ENCODE measurements around the gene PLD1. TPM values are rescaled to one million over a fixed set of nuclear protein-coding genes. Genes with fewer than 3 reads are reported as not detected.

Gene PLD1
- total RNA-seq, 1 donor from 2014 or later = 29.1 TPM

DNA sequence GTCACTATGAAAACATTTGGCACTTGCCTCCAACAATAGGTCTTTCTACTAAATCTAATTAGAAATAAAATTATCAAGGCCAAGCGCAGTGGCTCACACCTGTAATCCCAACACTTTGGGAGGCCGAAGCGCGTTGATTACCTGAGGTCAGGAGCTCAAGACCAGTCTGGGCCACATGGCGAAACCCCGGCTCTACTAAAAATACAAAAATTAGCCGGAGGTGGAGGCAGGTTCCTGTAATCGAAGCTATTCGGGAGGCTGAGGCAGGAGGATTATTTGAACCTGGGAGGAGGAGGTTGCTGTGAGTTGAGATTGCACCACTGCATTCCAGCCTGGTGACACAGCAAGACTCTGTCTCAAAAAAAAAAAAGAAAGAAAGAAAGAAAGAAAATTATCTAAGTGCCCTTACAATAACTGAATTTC lies 1.6 kb upstream of the PLD1 start:
- DNase-seq (ENCODE audit: low spot score in 2 of 2, unreplicated experiment in 2 of 2) = no peak
- H3K4me1 Mint-ChIP-seq = peaks cover 46% of the 10 kb centered on the region
- H3K27me3 Mint-ChIP-seq (ENCODE audit: low read depth) = no peaks in the 10 kb centered on the region
- H3K36me3 Mint-ChIP-seq = peaks cover 2% of the 10 kb centered on the region
- H3K27ac Mint-ChIP-seq = peak overlapping the region; percentile 92
- H3K4me3 Mint-ChIP-seq = no peak overlapping the region
- TF ChIP-seq, protein P1, sequence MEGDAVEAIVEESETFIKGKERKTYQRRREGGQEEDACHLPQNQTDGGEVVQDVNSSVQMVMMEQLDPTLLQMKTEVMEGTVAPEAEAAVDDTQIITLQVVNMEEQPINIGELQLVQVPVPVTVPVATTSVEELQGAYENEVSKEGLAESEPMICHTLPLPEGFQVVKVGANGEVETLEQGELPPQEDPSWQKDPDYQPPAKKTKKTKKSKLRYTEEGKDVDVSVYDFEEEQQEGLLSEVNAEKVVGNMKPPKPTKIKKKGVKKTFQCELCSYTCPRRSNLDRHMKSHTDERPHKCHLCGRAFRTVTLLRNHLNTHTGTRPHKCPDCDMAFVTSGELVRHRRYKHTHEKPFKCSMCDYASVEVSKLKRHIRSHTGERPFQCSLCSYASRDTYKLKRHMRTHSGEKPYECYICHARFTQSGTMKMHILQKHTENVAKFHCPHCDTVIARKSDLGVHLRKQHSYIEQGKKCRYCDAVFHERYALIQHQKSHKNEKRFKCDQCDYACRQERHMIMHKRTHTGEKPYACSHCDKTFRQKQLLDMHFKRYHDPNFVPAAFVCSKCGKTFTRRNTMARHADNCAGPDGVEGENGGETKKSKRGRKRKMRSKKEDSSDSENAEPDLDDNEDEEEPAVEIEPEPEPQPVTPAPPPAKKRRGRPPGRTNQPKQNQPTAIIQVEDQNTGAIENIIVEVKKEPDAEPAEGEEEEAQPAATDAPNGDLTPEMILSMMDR (IDR thresholded peaks at IDR 0.05; ENCODE audit: unreplicated experiment) = no peak
- H3K9me3 Mint-ChIP-seq = no peaks in the 10 kb centered on the region

DNA sequence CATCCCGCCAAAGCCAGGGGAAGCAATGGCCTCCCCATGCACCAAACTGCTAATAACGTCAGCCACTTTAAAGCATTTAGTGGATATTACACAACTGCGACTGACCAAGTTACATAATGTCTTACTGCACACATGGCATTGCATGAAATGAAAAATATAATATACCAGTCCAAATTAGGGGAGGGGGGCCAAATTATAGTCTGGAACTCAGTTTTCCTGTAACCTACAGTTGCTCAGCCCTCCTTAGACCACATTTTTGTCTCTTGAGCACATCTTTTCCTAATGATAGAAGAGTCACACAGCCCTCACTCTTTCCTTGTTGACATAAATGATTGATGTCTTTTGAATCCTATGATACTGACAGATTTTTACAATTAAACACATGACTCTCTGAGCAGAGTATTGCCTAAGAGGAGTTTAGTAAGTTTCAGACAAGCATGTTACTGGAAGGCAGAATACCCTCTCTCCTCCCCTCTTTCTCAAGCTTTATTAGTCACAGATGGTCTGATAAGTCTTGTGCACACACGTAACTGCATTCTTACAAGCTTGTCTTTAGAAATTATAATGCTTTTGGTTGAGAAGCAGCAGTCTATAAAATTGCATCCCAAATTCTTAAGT lies 1.1 kb upstream of the PLD1 start:
- no peak for DNase-seq (ENCODE audit: low spot score in 2 of 2, unreplicated experiment in 2 of 2)

DNA sequence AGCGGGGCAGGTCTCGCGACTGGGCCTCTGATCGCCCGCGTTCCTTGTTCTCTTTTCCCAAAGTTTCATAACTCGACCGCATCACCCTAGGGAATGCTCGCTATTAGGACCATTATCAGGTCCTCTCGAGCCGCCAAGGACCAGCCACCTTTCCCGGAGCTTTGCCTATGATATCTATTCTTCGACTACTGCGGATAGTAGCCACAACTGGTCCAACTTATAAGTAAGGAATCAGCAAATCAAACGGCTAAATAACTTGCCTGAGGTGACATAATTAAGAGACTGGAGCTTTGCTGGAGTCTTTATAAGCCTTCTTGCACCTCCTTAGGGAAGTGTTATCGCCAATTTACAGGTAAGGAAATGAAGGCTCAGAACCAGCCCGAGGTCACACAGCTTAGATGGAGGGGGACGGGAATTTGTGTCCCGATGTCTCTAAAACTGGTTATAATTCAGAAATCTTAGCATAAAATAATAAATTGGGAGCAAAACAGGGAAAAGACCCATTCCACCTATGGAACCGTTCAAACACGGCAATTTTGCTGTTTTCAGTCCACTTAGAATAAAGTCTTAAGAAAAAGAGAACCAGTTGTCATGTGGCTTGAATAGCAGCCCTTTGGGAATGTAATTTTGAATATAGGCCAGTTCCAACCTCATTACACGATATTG lies 479 bp upstream of the PLD1 start:
- no peaks in the 10 kb centered on the region for H3K27me3 Mint-ChIP-seq (ENCODE audit: low read depth)
- peaks cover 2% of the 10 kb centered on the region for H3K36me3 Mint-ChIP-seq
- H3K9me3 Mint-ChIP-seq = no peaks in the 10 kb centered on the region
- H3K4me1 Mint-ChIP-seq = peaks cover 47% of the 10 kb centered on the region
- H3K4me3 Mint-ChIP-seq = peak overlapping the region; percentile 75
- DNase-seq (ENCODE audit: low spot score in 2 of 2, unreplicated experiment in 2 of 2) = no peak
- peak overlapping the region; percentile 92 for H3K27ac Mint-ChIP-seq
- TF ChIP-seq, protein P1 (IDR thresholded peaks at IDR 0.05; ENCODE audit: unreplicated experiment) = no peak

More for the DNA sequence above, 1.1 kb upstream of the PLD1 start:
- H3K4me1 Mint-ChIP-seq = peaks cover 50% of the 10 kb centered on the region
- H3K9me3 Mint-ChIP-seq = no peaks in the 10 kb centered on the region
- H3K27ac Mint-ChIP-seq = peak overlapping the region; percentile 92
- peak overlapping the region; percentile 18 for H3K4me3 Mint-ChIP-seq
- TF ChIP-seq, protein P1 (IDR thresholded peaks at IDR 0.05; ENCODE audit: unreplicated experiment) = no peak
- no peaks in the 10 kb centered on the region for H3K27me3 Mint-ChIP-seq (ENCODE audit: low read depth)
- H3K36me3 Mint-ChIP-seq = peaks cover 2% of the 10 kb centered on the region

DNA sequence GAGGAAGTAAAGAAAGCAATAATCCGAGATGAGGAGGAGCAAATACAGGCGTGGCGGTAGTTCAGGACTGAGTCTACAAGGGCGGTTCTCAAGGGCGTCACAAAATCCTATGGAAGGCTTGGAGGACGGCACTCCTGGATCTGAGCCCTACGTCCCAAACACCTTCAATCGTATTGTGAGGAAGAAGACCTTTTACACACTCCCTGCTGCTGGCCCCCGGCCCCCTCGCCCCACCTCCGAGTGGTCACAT lies 747 bp downstream of the PLD1 start:
- H3K27ac Mint-ChIP-seq = peak overlapping the region; percentile 96
- DNase-seq (ENCODE audit: low spot score in 2 of 2, unreplicated experiment in 2 of 2) = no peak
- no peaks in the 10 kb centered on the region for H3K27me3 Mint-ChIP-seq (ENCODE audit: low read depth)
- TF ChIP-seq, protein P1 (IDR thresholded peaks at IDR 0.05; ENCODE audit: unreplicated experiment) = no peak
- peaks cover 52% of the 10 kb centered on the region for H3K4me1 Mint-ChIP-seq
- H3K4me3 Mint-ChIP-seq = peak overlapping the region; percentile 75
- H3K9me3 Mint-ChIP-seq = no peaks in the 10 kb centered on the region
- no peaks in the 10 kb centered on the region for H3K36me3 Mint-ChIP-seq

DNA sequence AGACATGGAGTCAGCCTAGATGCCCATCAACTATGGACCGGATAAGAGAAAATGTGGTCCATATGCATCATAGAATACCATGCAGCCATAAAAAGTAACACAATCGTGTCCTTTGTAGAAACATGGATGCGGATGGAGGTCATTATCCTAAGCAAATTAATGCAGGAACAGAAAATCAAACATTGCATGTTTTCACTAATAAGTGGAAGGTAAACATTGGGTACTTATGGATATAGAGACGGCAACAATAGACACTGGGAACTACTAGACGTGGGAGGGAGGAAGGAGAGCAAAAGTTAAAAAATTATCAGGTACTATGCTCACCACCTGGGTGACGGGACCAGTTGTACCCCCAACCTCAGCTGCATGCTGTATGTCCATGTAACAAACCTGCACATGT lies 2.5 kb downstream of the PLD1 start:
- no peak overlapping the region for H3K4me3 Mint-ChIP-seq
- no peaks in the 10 kb centered on the region for H3K36me3 Mint-ChIP-seq
- H3K4me1 Mint-ChIP-seq = peaks cover 52% of the 10 kb centered on the region
- no peaks in the 10 kb centered on the region for H3K27me3 Mint-ChIP-seq (ENCODE audit: low read depth)
- H3K9me3 Mint-ChIP-seq = no peaks in the 10 kb centered on the region
- DNase-seq (ENCODE audit: low spot score in 2 of 2, unreplicated experiment in 2 of 2) = no peak
- TF ChIP-seq, protein P1 (IDR thresholded peaks at IDR 0.05; ENCODE audit: unreplicated experiment) = no peak
- H3K27ac Mint-ChIP-seq = no peak overlapping the region

All from mesothelial cell of epicardium (in vitro differentiated cells).